Left forelimb (tissue), 1 donor: Measurements from ENCODE around the gene PEPD.
"Not testable (repeated sequence)": the region's sequence is repeated elsewhere in the genome, so short reads cannot be mapped to it uniquely, and the experiment has no call there.

Experiments
- DNase-seq: peaks from one replicate; pipeline ENCODE4 v3.0.0-alpha.2; 2018; ENCODE audit warnings: low spot score

Gene PEPD

DNA sequence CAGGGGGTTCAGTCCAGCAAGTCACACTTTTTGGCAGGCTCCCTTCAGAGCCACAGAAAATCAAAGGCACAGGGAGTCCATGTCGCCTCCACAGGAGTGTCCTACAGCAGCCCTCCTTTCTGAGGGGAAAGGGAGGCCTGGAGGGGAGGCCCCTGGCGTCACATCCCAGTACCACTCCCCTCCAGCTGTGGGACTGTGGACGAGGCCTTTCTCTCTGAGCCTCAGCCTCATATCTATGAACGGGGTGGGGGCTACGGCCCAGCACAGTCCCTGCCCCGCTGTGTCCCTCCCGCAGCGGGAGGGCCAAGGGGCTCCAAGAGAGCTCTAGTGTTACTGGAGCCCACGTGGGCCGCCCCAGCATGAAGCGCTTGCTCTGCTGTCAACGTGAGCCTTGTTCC is 23.8 kb downstream of the PEPD start:
- DNase-seq: no peak

DNA sequence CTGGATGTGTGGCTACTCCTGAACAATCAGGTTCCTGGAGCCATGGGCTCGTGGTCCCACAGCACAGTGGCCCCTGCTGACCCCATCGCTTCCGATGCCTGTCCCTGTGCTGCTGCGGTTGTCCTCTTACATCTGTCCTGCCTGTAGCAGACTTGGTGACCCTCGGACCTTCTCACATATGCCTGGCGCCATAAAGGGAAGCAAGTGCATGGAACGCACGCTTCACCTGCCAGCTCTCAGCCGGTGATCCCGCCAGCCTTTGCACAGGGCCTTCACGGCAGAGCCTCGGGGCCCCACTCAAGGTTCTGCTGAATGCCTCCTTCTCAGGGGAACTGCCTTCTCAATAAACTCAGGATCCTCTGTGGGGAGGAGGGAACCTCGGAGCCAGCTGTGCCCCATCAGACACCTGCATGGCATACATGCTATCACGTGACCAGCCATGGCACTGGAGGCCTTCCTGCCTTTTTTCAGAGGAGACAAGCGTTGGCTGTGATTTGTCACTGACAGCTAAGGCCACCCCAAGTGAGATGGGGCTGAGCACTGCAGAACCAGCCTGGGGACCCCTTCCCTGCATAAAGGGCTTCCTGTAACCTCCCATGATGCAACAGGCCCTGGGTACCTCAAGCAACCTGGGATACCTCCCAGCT is 24.3 kb downstream of the PEPD start:
- no peak for DNase-seq

DNA sequence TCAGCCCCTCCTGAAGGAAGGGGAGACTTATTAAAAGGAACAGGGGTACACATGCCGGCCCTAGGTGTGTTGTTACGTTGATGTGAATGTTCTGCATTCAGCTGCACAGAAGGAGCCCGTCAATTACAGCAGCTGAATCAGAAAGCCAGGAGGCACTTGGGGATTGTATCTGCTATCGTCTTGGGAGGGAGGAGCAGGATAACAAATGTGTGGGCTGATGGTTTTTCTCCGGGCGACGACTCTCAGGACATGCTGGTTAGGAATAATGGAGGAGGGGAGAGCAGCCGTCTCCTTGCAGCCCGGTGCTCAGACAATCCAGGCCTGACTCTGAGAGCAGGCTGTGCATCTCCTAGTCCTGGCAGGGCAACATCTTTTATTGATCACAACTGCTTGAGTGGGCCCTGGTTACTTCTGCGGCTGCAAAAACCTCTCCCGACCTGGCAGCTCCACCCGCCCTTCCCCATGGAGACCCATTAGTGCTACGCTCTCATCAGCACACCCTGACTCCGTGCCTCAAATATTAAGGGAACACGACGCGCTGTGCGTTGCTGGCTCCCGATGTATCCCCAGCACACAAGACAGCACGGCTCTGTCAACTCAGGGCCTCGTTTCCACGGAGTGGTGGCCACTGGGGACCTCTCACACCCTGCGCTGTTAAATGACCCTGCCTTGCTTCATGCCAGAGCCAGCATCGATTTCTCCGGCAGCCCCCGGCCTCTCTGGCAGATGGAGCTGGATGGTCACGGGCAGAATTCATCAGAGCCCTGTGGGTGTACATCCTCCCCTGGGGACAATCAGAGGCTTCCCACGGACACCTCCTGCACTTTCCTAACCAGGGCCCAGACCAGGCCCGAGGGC is 25.3 kb downstream of the PEPD start:
- DNase-seq: no peak

DNA sequence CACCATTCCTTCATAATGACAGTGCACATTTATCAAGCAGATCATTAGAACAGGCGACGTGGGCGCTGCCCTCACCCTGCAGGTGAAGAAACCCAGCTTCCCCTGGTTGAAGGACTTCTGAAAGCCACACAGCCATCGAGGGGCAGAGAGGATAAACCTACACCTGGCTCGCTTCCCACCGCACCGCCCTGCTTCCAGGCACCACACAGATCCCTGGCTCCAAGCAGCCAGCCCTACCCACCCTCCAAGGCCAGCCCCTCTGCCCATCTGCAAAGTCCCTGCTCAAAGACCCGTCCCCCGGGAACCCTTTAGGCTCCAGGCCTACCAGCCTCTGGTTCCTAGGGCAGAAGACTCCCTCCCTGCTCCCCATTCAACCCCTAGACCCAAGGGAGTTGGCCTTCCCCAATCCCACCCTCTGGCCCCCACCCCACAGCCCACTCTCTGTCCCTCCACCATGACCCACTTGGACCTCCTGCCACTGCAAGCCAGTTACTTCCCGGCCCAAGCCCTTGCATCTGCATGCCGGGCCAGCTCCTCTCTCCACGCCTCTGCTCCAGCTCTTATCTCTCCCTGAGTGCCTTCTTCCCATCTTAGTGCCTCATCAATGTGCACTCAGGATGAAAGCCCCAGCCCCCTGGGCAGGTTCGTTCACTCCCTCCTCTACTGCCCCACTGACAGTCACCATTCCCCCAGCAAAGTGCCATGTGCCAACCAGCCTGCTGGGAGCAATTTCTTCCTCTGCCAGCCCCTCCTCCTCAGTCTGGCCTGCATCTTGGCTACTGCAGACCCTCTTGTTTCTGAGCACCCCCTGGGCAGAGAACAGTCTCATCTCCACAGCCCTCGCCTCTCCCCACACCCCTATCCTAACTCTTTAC is 28.0 kb downstream of the PEPD start:
- no peak for DNase-seq

DNA sequence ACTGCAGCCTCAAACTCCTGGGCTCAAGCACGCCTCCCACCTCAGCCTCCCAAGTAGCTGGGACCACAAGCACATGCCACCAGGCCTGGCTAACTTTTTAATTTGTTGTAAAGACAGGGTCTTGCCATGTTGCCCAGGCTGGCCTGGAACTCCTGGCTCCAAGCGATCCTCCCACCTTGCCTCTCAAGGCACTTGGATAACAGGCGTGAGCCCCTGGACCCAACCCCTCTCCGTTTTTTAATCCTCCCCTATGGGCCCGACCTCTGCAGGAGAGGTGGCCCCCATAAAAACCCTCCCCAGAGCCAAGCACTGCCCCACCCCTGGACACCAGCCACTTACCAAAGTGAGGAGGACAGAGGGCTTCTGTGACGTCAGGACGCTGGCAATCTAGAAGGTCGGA is 28.6 kb downstream of the PEPD start:
- no peak for DNase-seq

DNA sequence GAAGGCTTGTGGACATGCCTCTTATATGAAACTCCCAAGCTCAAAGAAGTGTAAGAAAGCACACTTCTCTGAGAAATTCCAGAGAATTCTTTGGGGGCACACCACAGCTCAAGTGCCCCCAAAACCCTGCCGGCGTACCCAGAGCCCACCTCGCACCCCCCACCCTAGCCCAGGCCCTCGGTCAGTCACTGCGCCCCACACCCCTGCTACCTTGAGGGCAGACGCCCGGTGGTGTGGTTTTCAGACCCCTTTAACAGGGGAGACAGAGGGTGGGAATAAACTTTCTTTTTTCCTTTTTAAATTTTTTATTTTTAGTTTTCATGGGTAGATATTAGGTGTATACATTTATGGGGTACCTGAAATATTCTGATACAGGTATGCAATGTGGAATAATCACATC is 29.5 kb downstream of the PEPD start:
- no peak for DNase-seq

DNA sequence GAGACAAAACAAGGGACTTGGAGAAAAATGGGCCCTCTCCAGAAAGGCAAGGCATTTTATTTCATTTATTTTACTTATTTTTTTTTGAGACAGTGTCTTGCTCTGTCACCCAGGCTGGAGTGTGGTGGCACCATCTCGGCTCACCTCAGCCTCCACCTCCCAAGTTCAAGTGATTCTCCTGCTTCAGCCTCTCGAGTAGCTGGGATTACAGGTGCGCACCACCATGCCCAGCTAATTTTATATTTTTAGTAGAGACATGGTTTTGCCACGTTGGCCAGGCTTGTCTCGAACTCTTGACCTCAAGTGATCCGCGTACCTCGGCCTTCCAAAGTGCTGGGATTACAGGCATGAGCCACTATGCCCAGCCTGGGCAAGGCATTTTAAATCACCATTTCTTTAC is 31.0 kb downstream of the PEPD start:
- DNase-seq: peak; percentile 1

DNA sequence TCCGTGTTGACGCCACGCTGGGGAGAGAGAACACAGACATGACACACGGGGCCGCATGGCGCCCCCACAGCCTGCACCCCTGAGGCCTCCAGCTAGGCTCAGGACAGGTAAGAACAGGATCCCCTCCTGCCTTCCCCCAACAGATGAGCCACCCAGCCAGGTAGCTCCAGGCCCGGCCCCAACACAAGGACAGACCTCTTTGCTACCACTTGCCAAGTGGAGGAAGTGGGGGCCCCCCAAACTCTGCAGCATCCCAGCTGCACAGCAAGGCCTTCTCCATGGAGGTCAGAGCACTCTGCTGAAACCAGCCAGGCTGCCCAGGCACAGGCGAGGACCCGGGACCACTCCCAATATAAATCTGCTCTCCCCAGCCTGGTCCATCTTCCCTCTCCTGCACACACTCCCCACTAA is 31.5 kb downstream of the PEPD start:
- DNase-seq: peak; percentile 57

DNA sequence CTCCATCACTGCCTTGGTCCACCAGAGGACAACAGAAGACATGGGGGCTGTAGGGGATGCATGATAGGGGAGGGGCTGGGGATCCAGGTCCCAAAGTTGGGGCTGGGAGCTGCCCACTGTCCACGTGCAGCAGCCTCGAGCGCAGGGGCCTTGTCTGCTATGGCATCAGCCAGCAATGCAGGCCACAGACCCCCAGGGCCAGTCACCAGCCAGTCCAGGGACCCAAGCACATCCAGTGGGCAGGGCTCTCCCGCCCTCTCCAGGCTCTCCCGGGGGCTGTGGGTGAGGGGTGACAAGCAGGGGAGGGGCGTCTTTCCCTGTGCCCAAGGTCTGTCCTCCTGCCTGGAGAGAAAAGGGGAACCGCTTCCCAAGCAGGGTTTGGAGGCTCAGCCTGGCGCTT is 32.8 kb downstream of the PEPD start:
- peak; percentile 40 for DNase-seq

DNA sequence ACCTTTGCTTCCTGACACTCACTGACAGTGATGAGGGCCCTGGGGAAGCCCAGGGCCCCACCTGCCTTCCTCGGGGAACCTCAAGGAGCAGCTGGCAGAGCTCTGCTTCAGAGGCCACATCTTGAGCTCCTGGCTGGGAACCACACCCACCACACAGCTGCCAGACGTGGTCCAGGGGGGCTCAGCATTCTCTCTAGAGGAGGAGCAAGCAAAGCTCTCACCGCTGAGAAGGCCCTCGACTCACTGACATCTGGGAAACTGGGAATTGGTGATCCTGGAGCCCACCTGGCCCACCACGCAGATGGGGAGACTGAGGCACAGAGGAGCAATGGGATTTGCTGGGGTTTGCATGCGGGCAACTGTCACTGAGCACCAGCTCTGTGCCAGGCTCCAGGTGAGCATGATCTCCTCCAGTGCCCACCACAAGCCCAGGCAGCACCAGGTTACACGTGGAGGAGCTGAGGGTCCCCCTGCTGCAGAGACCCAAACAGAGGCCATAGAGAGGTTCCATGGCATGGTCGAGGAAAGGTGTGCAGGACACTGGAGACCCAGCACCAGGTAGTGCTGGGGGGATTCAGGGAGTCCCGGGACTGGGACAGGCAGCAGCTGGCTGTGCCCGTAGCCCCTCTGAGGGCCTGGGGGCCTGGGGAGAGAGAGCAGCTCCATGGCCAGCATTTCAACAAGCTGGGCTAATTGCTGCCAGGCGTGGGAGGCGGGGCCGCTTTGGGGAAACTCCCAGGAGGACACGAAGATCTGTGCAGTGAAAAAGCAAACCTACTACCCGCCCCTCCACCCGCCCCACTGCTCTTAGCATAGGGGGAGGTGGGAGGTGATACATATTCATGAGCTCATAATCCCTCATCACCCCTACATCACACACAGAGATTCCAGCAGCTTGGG is 33.4 kb downstream of the PEPD start:
- DNase-seq: peak; percentile 53

DNA sequence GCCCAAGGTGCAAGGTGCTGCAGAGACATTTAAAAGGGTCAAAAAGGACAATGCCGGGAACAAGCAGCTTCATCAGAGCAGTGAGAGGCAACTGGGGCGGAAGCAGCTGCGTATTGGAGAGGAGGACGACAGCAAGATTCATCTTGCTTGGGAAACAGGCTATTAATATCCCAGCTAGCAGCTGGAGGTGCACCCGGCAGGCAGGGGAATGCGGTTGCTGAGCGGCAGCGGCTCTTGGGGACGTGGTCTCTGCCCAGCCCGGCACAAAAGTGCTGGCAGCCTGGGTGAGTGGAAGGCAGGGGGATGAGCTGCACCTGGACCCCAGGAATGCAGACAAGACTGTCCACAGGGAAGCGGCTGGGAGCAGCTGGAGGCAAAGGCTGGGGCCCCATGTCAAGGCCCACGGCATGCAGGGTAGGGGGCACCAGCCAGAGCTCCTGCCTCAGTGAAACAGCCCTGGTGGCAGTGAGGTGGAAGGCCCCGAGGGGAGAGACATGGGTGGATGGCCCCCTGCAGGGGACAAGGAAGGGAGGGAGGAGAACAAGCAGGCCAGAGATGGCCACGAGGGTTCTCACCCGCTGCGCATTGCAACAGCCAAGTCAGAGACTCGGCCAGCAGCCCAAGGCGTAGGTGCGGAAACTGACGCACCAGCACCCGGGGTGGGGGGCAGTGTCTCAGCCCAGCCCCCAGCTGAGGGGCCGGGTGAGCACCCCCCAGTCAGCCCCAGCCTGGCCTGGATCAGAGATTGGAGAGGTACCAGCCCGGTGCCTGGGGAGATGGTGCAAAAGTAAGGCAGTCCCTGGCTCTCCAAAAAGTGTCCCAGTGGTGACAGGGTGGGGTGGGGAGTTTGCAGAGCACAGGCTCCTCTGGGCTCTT is 34.4 kb downstream of the PEPD start:
- DNase-seq: peak; percentile 68

DNA sequence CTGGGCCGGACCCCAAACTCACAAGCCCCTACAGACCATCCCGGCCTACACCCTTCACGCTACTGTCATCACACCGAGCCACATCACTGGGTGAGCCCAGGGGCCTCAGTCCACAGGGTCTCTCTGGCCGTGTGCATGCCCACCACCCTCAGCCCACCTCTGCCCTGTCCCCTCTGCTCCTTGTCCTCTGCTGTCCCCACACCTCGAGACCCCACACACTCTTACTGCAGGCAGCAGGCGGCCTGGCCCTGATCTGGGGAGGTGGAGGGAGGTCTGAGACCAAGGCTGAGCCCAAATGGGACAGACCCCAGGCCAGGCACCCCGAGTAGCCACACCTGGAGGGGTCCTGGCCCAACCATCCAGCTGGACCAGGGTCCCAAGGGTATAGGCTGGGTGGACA is 35.2 kb downstream of the PEPD start:
- no peak for DNase-seq

DNA sequence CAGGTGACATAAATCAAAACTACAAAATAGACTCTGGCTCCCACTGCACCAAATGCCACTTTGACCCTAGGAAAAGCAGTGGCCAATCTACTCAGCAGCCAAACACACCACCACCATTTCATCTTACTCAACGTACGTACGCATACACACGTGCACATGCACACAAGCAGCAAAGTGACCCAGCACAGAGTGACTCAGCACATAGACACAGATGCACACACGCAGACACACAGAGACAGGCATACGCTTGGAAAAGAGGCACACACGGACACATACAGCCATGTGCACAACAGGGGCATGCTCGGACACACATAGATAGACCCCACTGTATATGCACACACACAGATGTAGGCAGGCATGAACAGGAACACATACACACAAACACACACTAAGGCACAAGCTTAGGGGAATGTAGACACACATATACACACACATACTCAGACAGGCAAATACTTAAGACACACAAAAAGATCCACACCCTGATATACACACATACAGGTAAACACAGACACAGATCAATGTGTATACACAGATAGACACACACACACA is 37.3 kb downstream of the PEPD start:
- peak; percentile 5 for DNase-seq

DNA sequence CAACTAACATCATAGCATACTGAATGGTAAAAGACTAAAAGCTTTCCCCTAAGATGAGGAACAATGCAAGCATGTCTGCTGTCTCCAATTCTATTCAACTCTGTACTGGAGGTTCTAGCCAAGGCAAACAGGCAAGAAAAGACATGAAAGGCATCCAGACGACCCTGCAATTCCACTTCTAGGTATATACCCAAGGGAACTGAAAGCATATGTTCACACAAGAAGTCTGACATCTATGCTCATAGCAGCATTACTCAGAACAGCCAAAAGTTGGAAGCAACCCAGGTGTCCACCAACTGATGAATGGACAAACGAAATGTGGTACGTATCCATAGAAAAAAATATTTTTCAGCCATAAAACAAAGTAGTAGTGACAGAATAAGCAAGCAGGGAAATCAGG is 39.1 kb downstream of the PEPD start:
- no peak for DNase-seq

DNA sequence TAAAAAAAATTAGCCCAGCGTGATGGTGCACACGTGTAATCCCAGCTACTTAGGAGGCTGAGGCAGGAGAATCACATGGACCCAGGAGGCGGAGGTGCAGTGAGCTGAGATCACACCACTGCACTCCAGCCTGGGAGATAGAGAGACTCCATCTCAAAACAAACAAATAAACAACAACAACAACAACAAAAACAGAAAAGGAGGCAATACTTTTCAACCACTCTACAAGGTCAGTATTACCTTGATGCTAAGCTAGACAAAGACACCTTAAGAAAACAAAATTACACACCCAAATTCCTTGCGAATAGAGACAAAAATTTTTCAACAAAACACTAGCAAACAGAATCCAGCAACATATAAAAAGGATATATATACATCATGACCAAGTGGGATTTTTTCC is 39.7 kb downstream of the PEPD start:
- DNase-seq: no peak

DNA sequence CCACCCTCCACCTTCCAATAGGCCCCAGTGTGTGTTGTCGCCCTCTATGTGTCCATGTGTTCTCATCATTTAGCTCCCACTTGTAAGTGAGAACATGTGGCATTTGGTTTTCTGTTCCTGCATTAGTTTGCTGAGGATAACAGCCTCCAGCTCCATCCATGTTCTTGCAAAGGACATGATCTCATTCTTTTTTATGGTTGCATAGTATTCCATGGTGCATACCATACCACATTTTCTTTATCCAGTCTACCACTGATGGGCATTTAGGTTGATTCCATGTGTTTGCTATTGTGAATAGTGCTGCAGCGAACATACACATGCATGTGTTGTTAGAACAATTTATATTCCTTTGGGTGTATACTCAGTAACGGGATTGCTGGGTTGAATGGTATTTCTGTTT is 42.0 kb downstream of the PEPD start:
- not testable (repeated sequence) for DNase-seq

DNA sequence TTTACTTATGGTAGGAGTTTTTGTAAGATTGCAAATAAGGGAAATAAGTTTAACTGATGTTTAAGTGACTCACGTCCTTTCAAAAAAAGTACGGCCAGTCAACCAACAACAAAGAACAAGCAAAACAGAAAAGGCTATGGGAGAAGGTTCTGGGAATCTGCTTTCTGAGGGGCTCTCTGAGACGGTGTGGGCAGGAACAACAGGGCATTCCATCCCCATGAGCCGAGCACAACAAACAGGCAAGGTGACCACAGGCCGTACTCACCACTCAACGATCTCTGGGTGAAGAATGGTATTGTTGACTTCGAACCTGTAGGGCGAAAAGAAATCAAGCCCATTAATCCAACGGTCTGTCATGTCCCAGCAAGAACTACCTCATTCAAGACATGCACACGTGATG is 43.8 kb downstream of the PEPD start:
- DNase-seq: peak; percentile 20

DNA sequence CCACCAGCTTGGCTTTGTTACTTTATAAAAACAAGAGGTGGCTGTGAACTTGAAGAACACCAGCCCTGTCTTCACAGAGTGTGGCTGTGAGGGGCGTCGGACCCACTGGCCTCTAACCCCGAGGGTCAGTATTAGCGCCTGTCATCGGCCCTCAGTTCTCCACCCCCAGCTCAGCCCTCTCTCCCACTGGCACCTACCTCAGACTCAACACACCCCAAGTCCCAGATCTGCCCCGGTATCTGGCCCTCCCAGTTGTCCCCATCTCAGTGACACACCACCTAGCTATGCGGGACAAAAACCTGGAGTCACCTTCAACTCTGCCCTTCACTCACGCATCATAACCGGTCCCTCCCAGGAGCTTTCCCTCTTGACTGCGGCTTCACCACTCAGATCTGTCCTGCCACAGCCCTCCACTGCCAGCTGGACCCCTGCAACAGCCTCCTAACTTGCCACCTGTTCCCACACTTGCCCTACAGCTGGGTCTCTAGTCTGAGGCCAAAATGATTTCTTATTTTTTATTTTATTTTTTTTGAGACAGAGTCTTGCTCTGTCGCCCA is 45.4 kb downstream of the PEPD start:
- DNase-seq: peak; percentile 42

DNA sequence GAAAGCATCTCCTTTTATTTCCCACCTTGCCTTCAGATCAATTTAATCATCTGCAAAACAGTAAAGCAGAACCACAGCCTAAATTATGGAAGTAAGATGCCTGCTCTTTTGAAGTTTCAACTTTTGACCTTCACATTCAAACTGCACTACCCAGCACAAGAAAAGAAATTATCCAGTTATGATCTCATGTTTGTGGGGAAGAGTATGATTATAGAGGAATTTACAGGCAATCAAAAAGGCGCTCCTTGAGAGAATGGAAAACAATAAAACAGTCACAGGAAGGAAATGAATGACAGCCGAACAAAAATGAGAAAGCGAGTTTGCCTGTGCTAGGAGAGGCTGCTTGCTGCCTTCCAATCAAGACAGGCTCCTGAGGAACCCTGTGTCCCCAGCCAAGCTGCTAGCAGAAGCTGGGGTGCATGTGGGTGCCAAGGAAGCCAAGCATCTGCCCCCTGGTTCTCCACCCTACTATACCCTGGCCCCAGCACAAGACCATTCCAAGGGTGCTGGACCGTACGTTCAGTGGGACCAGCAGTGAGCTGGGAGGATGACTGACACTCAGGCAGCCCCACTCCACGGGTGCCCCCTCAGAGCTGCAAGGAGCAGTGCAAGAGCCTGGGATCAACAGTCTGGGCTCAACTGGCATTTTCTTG is 47.8 kb downstream of the PEPD start:
- DNase-seq: peak; percentile 51
